HepG2 (cell line): ENCODE measurements around the gene PRKACG.

Experiments used
- HDAC2 ChIP-seq: sonication (generic); formaldehyde crosslinking; IDR thresholded peaks from 2 replicates; pipeline ENCODE4 v1.4.0; 2020; ENCODE audit warnings: missing genetic modification reagents
- HIVEP1 ChIP-seq: sonication (generic); formaldehyde crosslinking; IDR thresholded peaks from 2 replicates; pipeline ENCODE4 v1.4.0; 2020; ENCODE audit warnings: mild to moderate bottlenecking, missing genetic modification reagents
- HMGA1 ChIP-seq: sonication (generic); formaldehyde crosslinking; conservative IDR thresholded peaks from 2 replicates; pipeline ENCODE4 v1.4.0; 2020; ENCODE audit warnings: missing genetic modification reagents
- HNRNPK ChIP-seq: fragments of 200-400 bp; formaldehyde crosslinking; IDR thresholded peaks from 2 replicates; pipeline ENCODE4 v1.6.1; 2018; ENCODE audit warnings: low read length, low read depth, moderate library complexity, mild to moderate bottlenecking; ENCODE audit not compliant: poor library complexity, severe bottlenecking
- HOXD1 ChIP-seq: sonication (generic); formaldehyde crosslinking; IDR thresholded peaks from 2 replicates; pipeline ENCODE4 v1.5.0; 2020; ENCODE audit warnings: missing genetic modification reagents
- POLR2G ChIP-seq: fragments of 200-400 bp; formaldehyde crosslinking; IDR thresholded peaks from 2 replicates; pipeline ENCODE4 v1.6.1; 2018; ENCODE audit warnings: mild to moderate bottlenecking, low read depth, low read length, moderate library complexity
- ZBTB8A ChIP-seq: sonication (generic); formaldehyde crosslinking; IDR thresholded peaks from 2 replicates; pipeline ENCODE4 v1.4.0; 2020; ENCODE audit warnings: mild to moderate bottlenecking, low read depth, missing genetic modification reagents, borderline replicate concordance
- ZSCAN29 ChIP-seq: sonication (generic); formaldehyde crosslinking; conservative IDR thresholded peaks from 2 replicates; pipeline ENCODE4 v1.4.0; 2020; ENCODE audit warnings: mild to moderate bottlenecking, missing genetic modification reagents

DNA sequence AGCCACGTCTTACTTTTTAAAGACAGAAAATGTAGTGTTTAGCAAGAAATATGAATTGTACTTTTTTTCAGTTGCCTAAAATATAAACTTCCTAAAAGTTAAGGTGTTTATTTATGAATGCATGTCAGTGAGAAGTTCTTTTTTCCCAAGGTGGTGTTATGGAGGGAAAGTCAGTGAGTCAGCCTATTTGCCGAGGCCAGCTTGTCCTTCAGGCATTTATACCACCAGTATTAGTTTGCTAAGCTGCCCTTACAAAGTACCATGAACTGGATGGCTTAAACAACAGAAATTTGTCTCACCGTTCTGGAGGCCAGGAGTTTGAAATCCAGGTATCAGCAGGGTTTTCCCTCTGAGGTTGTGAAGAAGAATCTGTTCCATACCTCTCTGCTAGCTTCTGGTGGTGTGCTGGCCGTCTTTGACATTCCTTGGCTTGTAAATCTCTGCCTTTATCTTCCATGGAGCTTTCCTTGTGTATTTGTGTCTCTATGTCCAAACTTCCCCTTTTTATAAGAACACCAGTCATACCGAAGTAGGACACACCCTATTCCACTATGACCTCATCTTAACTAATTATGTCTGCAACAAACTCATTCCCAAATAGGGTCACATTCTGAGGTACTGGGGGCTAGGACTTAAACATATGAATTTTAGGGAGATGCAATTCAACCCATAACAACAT lies 38.4 kb downstream of the PRKACG start:
- TF ChIP-seq HOXD1 (CRISPR knock-in tag) (no peak), HMGA1 (no peak), HIVEP1 (CRISPR knock-in tag) (no peak), ZSCAN29 (no peak), HDAC2 (CRISPR knock-in tag) (no peak), HNRNPK (no peak), POLR2G (no peak), ZBTB8A (no peak)
